ENCODE results near the gene POLR1H.

DNA sequence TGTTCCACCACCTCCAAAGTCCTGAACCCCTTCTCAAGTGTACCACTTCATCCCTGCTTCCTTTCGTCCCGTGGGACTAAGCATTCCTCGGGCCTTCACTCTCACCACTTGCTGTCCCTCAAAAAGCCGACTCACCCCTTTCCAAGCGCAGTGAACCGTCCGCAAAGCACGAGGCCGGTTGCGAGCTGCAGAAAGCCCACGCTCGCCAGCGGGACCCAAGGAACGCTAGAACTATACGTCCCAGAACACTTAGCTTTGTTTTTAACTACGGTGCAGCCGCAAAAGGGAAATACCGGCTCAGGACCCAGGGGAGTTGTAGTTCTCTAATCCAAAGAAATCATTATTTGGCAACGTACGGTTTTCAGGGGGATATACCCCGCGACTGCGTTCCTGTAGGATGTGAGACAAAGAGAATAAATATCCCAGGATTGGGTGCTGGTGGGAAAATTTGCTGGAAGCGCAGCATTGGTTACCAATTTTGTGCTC is 416 bp upstream of the POLR1H start:
- no peak for TF ChIP-seq TAF1 (IDR thresholded peaks at IDR 0.05; ENCODE audit: borderline replicate concordance, insufficient read depth, low read length)
- no peak for TF ChIP-seq POLR2AphosphoS5 (IDR thresholded peaks at IDR 0.05; ENCODE audit: low read depth, low read length)
- TF ChIP-seq, protein P1, sequence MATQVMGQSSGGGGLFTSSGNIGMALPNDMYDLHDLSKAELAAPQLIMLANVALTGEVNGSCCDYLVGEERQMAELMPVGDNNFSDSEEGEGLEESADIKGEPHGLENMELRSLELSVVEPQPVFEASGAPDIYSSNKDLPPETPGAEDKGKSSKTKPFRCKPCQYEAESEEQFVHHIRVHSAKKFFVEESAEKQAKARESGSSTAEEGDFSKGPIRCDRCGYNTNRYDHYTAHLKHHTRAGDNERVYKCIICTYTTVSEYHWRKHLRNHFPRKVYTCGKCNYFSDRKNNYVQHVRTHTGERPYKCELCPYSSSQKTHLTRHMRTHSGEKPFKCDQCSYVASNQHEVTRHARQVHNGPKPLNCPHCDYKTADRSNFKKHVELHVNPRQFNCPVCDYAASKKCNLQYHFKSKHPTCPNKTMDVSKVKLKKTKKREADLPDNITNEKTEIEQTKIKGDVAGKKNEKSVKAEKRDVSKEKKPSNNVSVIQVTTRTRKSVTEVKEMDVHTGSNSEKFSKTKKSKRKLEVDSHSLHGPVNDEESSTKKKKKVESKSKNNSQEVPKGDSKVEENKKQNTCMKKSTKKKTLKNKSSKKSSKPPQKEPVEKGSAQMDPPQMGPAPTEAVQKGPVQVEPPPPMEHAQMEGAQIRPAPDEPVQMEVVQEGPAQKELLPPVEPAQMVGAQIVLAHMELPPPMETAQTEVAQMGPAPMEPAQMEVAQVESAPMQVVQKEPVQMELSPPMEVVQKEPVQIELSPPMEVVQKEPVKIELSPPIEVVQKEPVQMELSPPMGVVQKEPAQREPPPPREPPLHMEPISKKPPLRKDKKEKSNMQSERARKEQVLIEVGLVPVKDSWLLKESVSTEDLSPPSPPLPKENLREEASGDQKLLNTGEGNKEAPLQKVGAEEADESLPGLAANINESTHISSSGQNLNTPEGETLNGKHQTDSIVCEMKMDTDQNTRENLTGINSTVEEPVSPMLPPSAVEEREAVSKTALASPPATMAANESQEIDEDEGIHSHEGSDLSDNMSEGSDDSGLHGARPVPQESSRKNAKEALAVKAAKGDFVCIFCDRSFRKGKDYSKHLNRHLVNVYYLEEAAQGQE (IDR thresholded peaks at IDR 0.05; ENCODE audit: insufficient read depth in 1 of 2, low read depth in 2 of 2, low read length in 2 of 2), result no peak
- TF ChIP-seq SIN3A (IDR thresholded peaks at IDR 0.05; ENCODE audit: borderline replicate concordance, insufficient read depth, low read length), result no peak
